NCI-H2107 treated with DMSO at 0.1 percent for 48 hours (cell line): ENCODE data around the gene FRMD7.
A peak's percentile ranks its signal among the peaks of the same experiment; 100 is the strongest.
"Not testable (repeated sequence)": the region's sequence is repeated elsewhere in the genome, so short reads cannot be mapped to it uniquely, and the experiment has no call there.

Experiments
- DNase-seq: peaks from one replicate; lab custom pipeline; 2025; ENCODE audit not compliant: unreplicated experiment; lab: John Stamatoyannopoulos, UW

Gene FRMD7, protein sequence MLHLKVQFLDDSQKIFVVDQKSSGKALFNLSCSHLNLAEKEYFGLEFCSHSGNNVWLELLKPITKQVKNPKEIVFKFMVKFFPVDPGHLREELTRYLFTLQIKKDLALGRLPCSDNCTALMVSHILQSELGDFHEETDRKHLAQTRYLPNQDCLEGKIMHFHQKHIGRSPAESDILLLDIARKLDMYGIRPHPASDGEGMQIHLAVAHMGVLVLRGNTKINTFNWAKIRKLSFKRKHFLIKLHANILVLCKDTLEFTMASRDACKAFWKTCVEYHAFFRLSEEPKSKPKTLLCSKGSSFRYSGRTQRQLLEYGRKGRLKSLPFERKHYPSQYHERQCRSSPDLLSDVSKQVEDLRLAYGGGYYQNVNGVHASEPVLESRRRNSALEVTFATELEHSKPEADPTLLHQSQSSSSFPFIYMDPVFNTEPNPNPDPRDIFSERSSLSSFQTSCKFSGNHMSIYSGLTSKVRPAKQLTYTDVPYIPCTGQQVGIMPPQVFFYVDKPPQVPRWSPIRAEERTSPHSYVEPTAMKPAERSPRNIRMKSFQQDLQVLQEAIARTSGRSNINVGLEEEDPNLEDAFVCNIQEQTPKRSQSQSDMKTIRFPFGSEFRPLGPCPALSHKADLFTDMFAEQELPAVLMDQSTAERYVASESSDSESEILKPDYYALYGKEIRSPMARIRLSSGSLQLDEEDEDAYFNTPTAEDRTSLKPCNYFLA

DNA sequence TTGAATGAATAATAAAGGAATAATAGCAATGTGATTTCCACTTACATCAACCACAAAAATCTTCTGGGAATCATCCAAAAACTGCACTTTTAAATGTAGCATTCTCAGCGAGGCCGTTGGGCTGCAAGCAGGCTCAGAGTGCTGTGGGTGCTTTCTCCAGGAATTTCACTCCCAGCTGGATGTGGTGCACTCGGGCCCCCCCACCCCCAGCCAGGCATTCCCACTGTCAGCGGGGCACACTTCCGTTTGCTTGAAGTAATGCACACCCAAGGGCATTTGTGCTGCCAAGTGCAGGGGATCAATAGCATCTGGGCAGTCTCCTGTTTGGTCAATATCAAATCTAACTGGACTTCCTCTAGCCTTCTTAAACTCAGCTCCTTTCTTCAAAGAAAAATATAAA is at the start of gene FRMD7:
Gene FRMD7, minus strand, starts transcription at position 278 of the 400 bp plus-strand sequence. Its CDS starts 176 bp downstream, at position 102.
- no peak for DNase-seq

DNA sequence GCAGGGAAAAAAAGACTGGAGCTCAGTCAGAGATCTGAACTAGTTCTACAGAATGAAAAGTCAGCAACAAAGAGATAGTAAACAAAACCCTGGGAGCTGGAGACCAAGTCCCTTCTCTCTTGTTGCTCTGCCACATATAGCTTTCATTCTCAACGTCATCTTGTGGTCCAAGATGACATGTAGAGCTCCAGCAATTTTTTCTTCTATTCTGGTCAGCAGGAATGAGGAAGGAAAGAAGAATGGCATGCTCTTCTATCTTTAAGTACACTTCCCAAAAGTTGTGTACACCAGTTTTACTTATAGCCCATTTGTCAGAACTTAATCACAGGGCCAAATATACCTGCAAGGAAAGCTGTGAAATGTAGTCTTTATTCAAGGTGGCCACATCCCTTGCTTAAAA is 45.8 kb upstream of the FRMD7 start:
- no peak for DNase-seq

DNA sequence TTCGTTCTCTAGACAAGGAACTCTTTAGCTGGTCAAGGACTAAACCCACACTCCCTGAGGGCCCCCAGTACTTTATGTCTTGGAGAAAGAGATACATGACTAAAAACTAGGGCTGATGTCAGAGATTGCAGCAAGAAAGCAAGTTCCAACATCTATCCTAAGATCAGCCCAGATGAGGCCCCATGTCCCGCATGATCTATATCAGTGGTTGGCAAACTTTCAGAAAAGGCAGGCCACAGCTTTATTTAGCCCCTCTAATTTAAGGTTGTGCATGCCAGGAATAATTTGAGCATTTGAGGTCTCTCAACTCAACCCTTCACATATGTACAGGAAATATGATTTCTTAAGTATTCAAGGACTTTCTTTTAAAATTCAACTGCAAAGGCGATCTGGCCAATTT is 44.1 kb upstream of the FRMD7 start:
- no peak for DNase-seq

DNA sequence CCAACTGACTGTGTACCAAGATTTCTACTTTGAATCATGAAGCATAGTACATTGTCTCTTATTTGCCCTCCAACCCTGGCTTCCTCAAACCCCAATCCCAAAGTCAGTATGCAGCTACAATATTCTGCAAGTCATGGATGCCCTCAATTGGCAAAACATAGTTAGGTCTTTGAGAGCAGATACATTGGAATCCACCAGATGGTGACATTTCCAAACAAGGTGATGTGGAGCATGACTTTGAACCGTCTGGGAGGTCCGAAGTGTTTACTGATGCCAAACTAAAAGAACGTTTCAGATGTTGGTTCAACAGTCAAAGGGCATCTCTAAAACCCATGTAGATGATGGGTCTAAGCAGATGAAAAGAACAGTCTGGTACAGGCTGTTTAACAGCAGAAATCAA is 43.7 kb upstream of the FRMD7 start:
- no peak for DNase-seq

DNA sequence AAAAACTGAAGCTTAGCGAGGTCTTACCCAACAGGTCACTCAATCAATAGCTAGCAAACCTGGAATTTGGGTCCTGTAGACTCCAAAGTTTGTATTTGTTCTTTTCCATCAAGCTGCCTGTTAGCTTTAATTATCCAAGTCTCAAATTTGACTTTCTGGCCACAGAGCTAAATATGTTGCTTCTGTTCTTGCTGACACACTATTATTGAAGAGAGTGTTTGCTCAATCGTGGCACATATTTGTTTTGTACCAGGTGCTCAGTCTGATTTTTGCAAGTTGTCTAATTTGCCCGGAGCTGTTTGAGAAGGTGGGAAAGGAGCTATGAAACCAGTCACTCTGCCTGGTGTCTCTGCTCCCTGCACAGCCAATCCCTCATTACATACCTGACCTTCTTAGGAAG is 41.7 kb upstream of the FRMD7 start:
- DNase-seq, result no peak

DNA sequence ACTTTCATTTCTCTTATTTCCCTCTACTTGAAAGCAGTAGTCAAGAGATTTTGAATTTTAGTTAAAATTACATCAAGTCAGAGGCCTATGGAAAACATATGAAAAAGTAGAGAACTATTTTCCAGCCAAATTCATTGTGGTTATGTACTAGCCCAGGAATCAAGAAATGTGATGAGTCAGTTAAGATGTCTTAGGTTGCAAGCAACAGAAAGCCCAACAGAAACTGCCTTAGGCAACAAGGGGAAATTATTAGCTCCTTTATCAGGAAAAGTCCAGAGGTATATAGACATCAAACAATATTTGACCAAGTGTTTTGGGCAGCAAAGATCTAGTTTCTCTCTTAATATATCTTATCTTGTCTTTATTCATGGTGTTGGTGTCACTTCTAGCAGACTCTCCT is 37.8 kb upstream of the FRMD7 start:
- no peak for DNase-seq

DNA sequence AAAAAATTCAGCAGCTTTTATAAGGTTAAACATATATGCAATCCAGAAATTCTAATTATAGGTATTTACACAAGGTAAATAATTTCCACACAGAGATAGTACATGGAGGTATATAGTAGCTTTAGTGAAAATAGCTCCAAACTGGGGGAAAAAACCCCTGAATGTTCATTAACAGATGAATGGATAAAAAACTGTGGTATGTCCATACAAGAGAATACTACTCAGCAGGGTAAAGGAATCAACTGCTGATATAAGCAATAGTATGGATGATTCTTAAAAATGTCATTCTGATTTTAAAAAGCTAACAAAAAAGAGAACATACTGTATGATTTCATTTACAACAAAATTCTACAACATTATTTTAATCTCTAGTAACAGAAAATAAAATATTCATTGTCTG is 37.2 kb upstream of the FRMD7 start:
- DNase-seq, result no peak

DNA sequence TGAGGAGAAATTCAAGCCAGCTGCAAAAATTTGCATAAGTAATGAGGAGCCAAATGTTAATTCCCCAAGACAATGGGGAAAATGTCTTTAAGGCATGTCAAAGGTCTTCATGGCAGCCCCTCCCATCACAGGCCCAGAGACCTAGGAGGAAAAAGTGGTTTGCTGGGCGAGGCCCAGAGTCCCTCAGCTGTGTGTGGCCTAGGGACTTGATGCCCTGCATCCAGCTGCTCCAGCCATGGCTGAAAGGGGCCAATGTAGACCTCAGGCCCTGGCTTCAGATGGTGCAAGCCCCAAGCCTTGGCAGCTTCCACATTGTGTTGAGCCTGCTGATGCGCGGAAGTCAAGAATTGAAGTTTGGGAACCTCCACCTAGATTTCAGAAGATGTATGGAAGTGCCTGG is 35.3 kb upstream of the FRMD7 start:
- not testable (repeated sequence) for DNase-seq

DNA sequence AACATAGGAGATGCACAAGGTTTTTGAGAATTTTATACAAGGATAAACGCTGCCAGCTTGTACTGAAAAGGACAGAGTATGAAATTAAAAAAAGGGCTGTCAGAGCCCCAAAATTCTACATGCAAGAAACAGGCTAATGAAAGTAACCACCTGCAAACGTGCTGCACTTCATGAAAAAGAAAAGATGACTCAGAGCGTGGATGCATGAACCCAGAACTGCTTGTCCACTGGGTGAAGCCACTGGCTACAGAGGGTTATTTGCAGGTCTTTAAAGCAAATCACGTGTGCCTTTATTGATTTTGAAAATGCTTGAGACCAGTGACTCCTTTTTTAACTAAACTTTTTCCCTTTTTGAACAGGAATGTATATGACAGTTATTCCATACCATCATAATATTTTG is 25.3 kb upstream of the FRMD7 start:
- no peak for DNase-seq

DNA sequence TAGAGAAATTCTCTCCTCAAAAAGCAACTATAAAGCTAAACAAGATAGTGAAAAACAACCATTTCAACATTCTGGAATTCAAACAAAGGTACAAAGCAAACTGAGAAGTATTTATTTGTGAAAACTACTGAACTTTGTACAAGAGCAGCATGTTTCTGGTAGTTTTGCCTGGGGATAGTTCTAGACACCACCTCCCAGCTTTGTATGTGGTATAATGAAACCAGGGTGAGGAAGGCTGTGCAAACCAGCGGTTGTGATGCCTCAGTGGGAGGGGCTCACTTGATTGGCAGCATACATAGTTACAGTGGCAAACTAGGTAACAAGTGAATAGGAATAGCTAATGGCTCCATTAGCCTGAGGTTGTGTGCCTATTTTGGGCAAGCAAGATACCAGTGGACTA is 18.6 kb upstream of the FRMD7 start:
- DNase-seq, result no peak

DNA sequence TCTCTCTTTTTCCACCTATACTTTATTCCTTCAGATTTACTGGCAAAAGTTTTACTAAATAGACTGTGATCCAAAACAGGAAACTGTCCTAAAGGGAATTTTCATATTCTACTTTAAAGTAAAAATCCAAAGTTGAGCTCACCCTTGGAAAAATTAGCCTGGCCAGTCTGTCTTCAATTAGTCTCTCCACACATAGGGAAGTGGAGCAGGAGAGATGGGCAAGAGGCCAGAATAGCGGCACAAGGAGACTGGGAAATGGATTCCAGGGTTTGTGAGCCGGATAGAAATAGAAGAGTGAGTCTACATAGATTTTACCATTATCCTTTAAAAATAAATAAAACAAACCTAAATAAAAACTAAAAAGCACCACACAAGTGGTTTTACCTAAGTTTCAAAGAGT is 16.2 kb upstream of the FRMD7 start:
- DNase-seq, result no peak

DNA sequence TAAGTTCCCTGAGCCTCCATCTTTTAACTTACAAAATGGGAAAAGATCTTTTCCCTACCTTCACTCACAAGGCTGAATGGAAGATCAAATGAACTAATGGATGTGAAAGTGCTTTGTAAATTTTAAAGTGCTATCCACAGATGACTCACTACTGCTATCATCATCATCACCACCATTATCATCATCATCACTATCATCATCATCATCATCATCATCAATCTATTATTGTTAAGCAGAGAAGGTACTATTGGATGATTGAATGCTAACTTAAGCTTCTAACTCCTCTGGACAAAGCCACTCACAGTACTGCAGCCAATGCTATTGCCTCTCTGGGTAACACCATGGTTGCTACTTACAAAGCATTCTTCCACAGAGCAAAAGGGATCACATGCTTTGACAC is 1.9 kb downstream of the FRMD7 start:
- DNase-seq, result no peak

DNA sequence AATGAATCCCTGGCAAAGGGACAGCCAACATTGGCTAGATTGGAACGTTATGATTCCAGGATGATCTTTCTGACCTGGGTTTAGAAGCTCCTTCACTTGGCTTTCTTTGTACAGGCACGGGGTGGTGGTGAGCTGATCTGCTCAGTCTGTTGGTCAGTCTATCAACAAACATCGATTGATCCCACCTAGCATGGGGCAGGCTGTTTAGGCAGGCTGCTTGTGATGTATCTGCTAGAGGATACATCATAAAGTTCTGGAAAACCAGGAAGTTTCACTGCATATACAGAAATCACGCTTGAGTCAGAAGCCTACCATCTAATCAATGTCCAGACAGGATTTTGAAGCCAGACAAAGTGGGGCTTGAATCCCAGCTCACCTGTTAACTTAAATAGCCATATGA is 6.9 kb downstream of the FRMD7 start:
- no peak for DNase-seq

DNA sequence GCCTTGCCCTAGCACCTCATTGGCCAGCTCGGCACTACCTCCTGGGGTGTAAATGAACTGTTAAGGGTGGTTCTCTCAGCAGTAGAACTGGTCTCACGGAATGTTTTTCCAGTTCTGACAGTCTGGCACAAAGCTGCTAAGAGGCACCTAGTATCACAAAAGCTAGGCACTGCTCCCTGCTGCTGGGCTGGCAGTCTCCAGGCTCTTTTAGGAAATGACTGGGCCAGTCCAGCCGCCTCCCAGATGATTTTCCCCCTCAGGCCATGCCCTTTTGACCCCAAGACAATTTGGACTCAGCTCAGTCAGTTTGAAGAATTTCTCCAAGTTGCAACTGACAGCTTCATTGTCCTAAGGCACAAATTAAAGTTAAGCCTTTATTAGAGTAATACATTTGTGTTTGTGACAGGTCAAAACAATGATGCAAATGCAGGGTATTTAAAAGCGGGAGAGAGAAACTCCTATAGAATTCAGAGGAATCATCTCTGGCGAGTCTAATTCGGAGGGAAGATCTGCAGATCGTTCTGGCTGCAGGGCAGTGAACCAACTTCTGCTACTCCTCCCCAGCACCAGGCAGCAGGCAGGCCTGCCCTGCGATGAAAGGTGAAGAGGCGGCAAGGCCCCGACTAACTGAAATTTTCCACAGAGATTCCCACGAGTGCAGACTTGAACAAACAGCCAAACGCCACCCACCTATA is 7.9 kb downstream of the FRMD7 start:
- no peak for DNase-seq

DNA sequence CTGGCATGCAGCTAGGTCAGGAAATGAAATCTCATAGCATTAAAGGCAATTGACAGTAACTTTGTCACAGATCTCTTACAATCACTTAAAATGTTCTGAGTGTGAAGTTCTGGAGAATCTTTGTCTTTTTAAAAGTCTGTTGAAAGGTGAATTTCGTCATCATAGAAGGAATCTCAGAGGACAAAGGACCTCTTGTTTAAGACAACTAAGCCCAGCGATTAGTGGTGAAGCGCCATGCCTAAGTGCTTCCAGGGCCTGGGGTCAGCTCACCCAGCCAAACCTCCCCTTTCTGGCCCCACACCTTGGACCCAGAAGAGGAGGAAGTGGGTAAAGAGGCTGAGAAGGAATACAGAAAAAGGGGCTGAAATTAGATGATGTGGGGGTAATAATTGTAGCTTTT is 8.5 kb downstream of the FRMD7 start:
- no peak for DNase-seq

DNA sequence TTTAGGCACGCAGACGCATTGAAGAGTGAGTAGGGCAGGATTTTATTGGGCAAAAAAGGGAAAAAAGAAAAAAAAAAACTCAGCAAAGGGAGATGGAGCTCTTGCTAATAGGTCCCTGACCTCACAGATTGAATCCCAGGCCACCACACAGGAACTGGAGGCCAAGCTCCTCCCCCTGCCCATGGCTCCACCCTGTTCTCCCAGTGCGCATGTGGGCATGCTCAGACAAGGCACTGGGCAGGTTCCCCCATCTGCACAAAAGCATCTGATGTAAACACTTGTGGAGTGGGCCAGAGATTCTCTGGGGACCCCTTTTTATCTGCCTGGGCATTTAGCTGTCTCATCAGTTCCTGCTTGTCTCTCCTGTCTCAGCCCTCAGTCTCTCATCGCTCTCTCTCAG is 9.5 kb downstream of the FRMD7 start:
- no peak for DNase-seq

DNA sequence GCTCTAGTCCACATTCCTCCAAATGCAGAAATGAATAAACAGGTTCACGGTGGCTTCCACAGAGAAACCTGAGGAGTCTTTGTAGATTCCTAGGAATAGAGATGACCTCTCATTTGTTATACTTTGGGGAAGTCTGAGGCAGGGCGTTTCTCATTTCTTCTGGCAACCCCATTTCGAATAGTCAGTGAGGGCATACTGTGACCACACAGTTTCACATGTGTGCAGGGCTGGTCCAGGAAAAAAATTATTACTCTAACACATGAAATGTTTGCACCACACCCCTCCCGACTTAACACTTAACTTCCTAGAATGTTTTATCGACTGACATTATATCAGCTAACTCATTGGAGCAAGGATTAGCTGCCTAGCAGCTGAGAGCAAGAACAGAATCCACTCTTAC is 12.0 kb downstream of the FRMD7 start:
- DNase-seq, result no peak

DNA sequence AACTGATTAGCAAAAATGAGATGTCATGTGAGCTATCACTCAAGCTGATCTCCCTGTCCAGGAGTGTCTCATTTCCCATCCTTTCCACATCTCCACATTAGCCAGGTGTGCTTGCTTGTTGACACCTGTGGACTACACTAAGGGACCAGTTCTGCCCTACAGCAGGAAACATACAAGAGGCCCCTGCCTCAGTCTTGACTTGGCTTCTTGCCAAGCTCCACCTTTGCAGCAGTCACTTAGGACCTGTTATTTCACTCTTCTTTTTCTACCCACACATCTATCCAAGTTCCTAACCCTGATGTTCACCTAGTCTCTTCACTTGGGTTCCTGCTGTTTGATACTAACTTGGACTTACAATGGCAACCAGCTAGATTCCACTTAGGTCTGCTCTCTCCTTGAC is 13.2 kb downstream of the FRMD7 start:
- peak; percentile 35 for DNase-seq

DNA sequence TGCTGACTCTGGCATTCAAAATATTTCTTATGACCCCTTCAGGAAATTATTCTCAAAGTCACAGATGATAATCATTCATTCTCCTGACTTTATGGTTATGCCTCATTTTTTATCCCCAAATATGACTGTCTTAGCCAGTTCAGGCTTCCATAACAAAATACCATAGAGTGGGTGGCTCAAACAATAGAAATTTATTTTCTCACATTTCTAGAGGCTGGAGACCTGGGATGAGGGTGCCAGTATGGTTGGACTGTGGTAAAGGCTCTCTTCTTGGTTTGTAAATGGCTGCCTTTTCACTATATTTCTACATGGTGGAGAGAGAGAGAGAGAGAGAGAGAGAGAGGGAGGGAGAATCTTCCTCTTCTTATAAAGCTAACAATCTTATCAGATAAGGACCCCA is 20.5 kb downstream of the FRMD7 start:
- DNase-seq, result no peak

DNA sequence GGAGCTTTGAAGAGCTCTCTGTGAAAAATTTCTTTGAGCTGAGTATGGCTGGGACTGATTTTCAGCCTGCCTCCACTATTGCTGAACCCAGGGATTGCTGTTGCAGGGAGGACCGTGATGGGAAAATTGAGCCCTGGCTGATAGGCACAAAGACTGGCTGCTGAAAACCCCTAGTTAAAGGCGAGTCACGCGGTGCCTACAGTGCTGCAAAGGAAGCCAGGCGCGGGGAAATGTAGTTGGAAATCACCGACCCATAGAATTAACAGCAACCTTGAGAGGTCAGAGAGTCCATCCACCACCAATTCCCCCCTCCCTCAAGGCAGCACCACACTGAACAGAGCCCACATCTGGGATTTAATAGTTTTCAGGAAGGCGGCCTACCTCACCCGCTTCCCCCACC is 26.0 kb downstream of the FRMD7 start:
- no peak for DNase-seq

DNA sequence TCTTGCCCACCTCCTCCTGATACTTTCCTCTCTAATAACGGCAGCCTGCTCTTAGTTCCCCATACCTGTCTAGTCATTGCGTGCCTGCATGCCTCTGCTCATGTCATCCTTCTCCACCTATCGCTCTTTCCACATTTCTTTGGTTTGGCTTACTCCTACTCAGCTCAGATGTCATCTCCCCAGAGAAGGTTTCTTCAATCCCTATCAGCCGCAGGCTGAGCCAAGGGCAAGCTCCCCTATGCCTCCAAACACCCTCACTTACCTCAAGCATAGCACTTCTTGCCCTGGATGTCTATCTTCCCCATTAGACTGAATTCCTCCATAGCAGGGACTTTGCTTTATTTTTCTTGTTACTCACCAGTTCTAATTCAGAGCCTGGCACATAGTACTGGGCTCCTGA is 26.6 kb downstream of the FRMD7 start:
- no peak for DNase-seq

DNA sequence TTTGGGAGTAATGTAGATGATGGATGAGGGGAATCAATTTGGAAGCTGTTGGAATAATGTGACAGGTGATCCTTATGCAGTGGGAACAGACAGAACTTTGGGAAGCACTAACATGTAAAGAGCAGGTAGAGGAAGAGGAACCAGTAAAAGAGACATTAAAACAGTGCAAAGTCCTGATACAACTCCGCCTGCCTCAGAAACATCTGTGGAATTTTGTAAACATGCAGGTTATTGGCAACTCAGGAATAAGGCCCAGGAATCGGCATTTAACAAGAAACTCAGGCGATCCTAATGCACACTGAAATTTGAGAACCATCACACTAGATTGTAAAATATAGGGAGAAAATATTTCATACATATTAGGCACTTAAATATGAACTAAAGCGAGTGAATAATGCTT is 29.1 kb downstream of the FRMD7 start:
- DNase-seq, result not testable (repeated sequence)
